ENCODE measurements around the gene CA5A. TPM values are rescaled to one million over a fixed set of nuclear protein-coding genes. Genes with fewer than 3 reads are reported as not detected.
"Not testable (repeated sequence)": the region's sequence is repeated elsewhere in the genome, so short reads cannot be mapped to it uniquely, and the experiment has no call there.

The CA5A gene
- total RNA-seq, 1 donor from 2014 or later = not detected

- DNase-seq (ENCODE audit: low read depth in 2 of 2) = no peak
These were observed 11.8 kb upstream of the CA5A start for GRCh38 chr16:87948119-87948545.

- DNase-seq (ENCODE audit: low read depth in 2 of 2) = peak in 1 of 2 donors; percentile 41
These were observed 11.2 kb upstream of the CA5A start for GRCh38 chr16:87947356-87948118.

- no peak for DNase-seq (ENCODE audit: low read depth in 2 of 2)
These were observed 10.4 kb upstream of the CA5A start for GRCh38 chr16:87946596-87947347.

GRCh38 chr16:87945351-87946042 is 9.2 kb upstream of the CA5A start:
- peak; percentile 66 to 83 for DNase-seq (ENCODE audit: low read depth in 2 of 2)

- DNase-seq (ENCODE audit: low read depth in 2 of 2) = no peak
These were observed 6.4 kb upstream of the CA5A start for GRCh38 chr16:87942680-87943079.

GRCh38 chr16:87939562-87940423 is 3.5 kb upstream of the CA5A start:
- no peak for DNase-seq (ENCODE audit: low read depth in 2 of 2)

- DNase-seq (ENCODE audit: low read depth in 2 of 2) = no peak
These were observed 2.2 kb upstream of the CA5A start for GRCh38 chr16:87938412-87938949.

- not testable (repeated sequence) for DNase-seq (ENCODE audit: low read depth in 2 of 2)
These were observed 858 bp upstream of the CA5A start for GRCh38 chr16:87937231-87937542.

- DNase-seq (ENCODE audit: low read depth in 2 of 2) = not testable (repeated sequence)
These were observed 334 bp downstream of the CA5A start for GRCh38 chr16:87936016-87936374.

- DNase-seq (ENCODE audit: low read depth in 2 of 2) = not testable (repeated sequence)
These were observed 1.4 kb downstream of the CA5A start for GRCh38 chr16:87934752-87935425.

- DNase-seq (ENCODE audit: low read depth in 2 of 2) = no peak
These were observed 3.2 kb downstream of the CA5A start for GRCh38 chr16:87933140-87933495.

GRCh38 chr16:87932475-87933139 is 3.7 kb downstream of the CA5A start:
- DNase-seq (ENCODE audit: low read depth in 2 of 2) = not testable (repeated sequence)

- DNase-seq (ENCODE audit: low read depth in 2 of 2) = peak in 1 of 2 donors; percentile 49
These were observed 4.8 kb downstream of the CA5A start for GRCh38 chr16:87931504-87931903.

GRCh38 chr16:87930456-87930855 is 5.9 kb downstream of the CA5A start:
- no peak for DNase-seq (ENCODE audit: low read depth in 2 of 2)

GRCh38 chr16:87929986-87930385 is 6.3 kb downstream of the CA5A start:
- no peak for DNase-seq (ENCODE audit: low read depth in 2 of 2)

GRCh38 chr16:87927195-87927562 is 9.2 kb downstream of the CA5A start:
- no peak for DNase-seq (ENCODE audit: low read depth in 2 of 2)

- DNase-seq (ENCODE audit: low read depth in 2 of 2) = no peak
These were observed 9.8 kb downstream of the CA5A start for GRCh38 chr16:87926246-87927194.

GRCh38 chr16:87924811-87925670 is 11.3 kb downstream of the CA5A start:
- DNase-seq (ENCODE audit: low read depth in 2 of 2) = no peak

All from lung microvascular endothelial cell (primary cell).